NCI-H1436 (cell line): ENCODE results near the gene FMNL2.

Source experiments
- DNase-seq: peaks from one replicate; lab custom pipeline; 2025; lab: John Stamatoyannopoulos, UW

Gene FMNL2

DNA sequence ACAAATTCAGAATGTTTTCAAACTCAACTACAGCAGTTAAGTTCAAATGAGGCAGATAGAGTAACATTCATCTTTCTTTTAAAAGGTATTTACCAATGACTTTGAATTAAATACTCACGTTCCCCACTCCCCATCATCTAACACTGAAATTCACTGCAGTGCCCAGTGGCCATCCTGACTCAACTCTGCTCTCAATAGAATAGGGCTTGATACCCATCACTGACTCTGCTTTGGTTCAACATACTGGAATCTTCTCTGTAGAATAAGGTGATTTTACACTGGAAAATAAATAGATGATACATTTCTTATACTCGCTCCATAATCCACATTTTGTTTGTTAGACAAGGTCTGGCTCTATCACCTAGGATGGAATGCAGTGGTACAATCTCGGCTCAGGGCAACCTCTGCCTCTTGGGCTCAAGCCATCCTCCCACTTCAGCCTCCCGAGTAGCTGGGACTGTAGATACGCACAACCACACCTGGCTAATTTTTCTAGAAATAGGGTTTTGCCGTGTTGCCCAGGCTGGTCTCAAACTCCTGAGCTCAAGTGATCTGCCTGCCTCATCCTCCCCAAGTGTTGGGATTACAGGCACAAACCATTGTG, 315.9 kb downstream of the FMNL2 start:
- no peak for DNase-seq

DNA sequence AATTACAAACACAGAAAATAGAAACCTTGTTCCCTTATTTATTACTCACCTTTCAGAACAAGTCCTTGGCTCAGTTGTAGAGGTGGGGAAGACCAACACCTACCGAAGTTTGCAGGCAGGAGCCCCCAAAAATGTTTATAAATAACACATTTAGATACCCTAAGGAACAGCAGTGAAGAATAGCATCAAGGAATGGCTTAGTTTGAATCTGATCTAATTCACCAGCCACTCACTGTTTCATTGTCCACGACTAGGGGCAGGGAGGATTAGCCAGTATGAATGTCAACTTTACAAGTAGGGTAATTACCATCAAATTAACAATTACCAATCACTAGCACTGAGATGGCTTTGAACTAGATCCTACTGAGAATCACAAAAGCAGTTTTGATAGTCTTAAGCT, 316.9 kb downstream of the FMNL2 start:
- DNase-seq: no peak

DNA sequence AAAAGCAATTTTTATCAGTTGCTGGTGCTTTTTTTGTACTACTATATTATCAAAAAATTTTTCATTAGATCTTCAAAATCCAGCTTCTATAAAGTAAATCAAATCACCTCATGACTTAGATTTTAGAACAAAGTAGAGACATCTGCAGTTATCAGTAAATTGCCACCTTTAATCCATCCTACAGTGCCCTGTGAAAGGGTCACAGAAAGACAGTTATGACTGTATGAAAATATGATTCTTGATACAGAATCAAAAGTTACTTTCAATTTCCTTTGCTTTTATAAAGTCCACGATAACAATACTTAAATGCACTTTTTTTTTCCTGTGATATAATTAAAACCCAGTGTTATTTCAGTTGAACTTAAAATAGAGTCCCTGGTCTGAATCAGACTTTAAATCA, 320.9 kb downstream of the FMNL2 start:
- DNase-seq: no peak

DNA sequence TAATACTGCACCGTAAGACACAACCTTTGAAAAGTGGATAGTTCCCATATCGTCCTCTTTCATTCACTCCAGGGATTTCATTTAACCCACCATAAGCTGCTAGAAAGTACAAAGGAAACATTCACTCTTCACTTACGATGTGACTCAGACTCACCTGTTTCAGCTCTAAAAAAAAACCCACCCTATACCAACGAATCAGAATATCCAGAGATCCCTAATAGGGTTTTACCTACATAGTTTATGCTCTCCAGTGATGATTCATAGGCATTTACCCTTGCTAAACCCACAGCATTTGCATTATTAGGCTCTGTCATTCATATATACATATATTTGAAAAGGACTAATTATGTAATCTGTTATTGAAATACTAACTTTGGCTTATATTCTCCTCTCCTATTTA, 322.1 kb downstream of the FMNL2 start:
- no peak for DNase-seq

DNA sequence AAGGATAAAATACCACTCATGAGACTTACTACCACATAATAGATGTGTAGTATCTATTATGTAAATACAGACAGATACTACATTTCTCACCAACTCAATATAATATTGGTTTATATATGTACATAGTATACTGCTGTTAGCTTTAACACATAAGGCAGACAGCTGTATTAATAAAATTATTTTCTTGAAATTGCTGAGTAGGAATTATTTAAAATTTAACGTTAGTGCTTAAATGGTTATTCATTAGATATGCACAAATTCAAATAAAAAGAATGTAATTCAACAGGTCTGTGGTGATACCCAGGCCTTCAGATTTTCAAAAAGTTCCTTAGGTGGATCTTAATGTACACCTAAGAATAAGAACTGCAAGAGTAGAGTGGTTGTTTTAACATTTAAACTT, 323.2 kb downstream of the FMNL2 start:
- no peak for DNase-seq

DNA sequence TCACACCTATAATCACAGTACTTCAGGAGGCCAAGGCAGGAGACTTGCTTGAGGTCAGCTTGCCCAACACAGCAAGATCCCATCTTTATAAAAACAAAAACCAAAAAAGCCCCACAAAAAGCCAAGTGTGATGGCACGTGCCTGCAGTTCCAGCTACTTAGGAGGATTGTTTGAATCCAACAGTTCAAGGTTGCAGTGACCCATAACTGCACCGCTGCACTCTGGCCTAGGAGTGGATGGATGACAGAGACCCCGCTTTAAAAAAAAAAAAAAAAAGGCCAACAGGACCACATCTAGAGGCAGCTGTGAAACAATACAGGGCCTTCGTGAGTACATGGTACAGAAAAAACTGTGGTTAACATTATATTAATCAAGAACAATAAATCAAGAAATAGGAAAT, 326.1 kb downstream of the FMNL2 start:
- no peak for DNase-seq

DNA sequence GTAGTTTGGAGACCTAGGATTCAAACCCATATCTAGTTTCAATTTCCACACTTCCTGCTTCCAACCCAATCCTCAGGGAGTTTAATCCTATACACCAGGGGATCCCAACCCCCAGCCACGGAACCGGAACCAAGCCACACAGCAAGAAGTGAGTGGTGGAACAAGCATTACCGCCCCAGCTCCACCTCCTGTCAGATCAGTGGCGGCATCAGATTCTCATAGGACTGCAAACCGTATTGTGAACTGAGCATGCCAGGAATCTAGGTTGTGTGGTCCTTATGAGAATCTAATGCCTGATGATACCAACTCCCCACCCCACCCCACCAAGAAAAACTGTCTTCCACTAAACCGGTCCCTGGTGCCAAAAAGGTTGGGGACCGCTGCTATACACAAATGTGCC, 329.8 kb downstream of the FMNL2 start:
- no peak for DNase-seq

DNA sequence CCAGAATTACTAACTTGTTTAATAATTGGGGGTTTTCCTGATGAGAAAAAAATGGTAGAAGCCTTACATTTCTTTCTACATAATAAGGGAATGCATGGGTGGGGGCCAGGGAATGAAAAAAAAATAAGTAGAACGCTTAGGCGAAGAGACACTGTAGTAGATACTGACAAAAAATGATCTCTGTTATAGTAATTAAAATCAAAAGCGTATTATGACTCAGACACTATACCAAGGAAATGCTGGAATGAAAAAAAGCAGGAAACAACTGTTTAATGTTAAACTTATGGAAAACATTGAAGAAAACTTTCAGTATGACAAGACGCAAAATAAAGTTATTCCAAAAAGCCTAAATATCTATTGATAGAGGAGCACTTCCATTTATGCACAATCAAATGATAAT, 339.4 kb downstream of the FMNL2 start:
- no peak for DNase-seq

DNA sequence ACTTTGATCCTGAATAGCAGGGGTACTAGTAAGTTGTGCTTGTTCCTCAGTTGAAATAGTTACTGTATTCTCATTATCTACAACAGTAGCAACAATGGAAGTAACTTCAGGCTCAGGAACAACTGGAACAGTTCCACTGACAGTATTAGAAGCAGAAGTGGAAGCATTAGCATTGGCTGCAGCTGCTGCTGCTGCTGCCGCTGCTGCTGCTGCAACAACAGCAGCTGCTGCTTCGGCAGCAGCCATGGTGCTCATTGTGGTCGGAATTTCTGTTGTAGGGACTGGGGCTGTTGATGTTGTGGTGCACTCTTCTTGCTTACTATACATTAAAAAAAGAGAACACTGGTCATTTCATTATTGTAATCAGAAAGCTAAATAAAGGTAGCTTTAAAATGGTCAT, 341.5 kb downstream of the FMNL2 start:
- DNase-seq: no peak

DNA sequence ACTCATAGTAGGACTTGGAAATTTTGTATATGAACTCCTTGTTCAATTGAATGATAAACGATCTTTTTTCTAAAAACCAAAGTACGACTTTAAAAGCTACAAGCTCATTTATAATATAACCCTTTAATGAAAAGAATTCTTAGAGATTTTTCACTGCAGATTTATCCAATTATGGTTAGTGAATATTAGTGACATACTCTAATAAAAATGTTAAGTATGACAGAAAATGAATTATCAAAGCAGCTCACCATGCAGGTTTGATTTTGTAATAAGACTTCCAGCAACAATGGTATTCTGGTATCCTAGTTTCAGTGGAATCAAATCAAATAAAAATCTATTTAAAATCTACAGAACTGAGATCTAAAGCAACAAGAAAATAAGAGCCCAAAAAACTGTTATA, 343.8 kb downstream of the FMNL2 start:
- DNase-seq: no peak

DNA sequence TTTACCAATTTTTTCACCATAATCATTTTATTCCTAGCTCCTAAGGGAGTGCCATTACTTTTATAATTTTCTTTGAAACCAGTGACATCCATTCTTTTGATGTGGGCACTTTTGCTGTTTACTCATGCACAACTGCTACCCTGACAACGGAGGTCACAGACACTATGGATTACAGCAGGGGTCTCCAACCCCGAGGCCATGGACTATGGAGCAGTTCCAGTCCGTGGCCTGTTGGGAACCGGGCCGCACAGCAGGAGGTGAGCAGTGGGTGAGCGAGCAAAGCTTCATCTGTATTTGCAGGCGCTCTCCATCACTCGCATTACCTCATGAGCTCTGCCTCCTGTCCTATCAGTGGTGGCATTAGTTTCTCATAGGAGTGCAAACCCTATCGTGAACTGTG, 347.7 kb downstream of the FMNL2 start:
- DNase-seq: no peak

DNA sequence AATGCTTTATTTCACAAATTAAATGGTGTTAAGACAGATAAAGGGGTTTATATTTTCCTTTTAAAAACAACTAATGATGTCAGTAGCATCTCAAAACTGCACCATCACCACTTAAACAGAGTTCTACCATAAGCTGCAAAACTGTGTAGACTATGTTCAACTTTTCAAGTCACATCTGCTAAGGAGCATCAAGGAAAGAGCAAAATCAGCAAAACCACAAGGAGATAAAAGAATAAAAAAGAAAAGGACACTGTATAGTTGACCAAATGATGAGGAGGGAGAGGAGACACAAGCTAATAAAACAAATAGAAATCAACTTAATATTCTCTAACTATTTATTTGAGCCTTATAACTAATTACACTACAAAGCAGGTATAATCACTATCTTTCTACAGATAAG, 348.4 kb downstream of the FMNL2 start:
- DNase-seq: no peak

DNA sequence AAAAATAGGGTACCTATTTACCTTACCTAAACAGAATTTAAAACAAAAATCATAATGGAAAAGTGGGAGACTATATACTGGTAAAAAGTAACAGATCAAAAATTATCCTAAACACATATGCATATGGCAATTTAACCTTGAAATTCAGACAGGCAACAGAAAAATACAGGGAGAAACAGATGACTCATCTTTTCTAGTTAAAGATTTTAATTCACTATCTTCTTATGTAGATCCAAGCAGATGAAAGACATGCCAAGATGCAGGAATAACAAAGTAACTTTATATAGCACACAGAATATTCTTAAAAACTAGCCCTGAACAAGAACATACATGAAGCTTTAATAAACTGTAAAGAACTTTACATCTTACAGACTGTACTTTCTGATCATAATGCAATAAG, 351.3 kb downstream of the FMNL2 start:
- DNase-seq: no peak

DNA sequence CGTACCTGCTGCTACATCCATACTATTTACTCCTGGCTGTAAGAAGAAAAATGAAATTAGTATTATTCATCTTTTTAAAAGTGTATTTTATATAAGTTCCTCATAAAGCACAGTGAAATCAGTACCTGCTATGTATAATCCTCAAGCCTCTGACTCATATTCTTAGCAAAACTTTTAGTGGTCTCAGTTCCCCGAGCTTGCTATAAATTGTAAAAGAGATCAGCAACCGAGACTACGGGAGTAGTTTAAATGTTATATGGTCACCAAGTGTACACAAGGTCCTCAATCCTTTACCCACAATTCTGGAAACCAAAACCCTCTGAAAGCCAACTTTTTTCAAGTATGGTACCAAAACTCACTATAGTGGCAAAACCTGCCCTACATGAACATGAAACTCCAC, 358.1 kb downstream of the FMNL2 start:
- DNase-seq: no peak

DNA sequence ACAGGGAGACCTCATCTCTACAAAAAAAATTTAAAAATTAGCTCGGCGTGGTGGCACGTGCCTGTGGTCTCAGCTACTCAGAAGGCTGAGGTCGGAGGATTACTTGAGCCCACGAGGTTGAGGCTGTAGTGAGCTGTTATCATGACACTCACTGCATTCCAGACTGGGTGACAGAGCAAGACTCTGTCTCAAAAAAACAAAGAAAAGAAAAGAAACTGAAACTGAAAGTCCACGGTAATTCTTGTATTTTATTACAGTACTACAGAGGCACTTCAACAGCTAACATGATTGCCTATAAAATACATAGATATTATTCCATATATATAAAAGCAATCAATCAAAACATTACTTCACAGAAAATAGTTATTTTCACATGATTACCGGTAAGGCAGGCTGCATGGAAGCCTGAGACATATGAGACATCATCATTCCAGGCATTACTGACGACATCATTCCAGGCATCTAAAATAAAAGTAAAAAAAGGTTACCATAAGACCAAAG, 359.2 kb downstream of the FMNL2 start:
- DNase-seq: no peak

DNA sequence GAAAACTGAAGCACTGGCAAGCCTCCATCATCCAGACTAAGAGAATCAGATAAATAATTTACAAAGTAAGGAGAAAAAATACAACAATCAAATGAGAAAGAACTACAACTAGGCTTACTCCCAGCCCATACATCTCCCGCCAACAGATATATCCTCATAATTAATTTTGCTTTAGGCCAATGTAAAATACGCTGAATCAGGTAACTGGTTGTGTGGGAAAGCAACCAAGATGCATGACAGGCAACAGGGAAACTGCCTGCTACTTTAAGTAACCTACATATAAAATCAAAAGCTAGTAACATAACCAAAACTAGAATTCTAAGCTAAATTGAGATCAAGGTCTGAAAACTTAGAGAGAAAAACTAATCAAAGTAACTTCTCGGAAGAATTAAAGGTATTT, 360.8 kb downstream of the FMNL2 start:
- DNase-seq: no peak

DNA sequence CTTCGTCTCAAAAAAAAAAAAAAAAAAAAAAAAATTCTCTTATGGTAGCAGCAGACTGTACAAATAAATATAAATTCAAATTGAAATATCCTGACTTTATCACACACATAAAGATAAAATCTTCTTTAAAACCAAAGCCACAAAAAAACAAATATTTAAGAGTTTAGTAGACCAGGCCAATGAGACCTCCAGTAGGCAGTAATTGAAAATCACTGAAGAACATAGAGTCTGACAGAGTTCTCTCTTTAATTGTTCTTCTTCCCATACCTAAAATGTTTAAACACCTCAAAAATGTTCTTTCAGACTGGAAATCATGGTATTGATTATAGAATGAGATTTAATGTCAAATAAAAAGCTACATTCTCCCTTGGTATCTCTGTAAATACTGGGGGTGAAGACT, 361.5 kb downstream of the FMNL2 start:
- no peak for DNase-seq
